CD4-positive, alpha-beta T cell treated with Interleukin-4 for 4 hours (primary cell): ENCODE results near the gene TRIP12.
"Not testable (repeated sequence)": the region's sequence is repeated elsewhere in the genome, so short reads cannot be mapped to it uniquely, and the experiment has no call there.

Source experiments
- DNase-seq: peaks from one replicate; pipeline ENCODE4 v3.0.0-alpha.2; 2020

Gene TRIP12

GRCh38 chr2:229752970-229753729 is 168.7 kb downstream of the TRIP12 start:
- DNase-seq: no peak

DNA sequence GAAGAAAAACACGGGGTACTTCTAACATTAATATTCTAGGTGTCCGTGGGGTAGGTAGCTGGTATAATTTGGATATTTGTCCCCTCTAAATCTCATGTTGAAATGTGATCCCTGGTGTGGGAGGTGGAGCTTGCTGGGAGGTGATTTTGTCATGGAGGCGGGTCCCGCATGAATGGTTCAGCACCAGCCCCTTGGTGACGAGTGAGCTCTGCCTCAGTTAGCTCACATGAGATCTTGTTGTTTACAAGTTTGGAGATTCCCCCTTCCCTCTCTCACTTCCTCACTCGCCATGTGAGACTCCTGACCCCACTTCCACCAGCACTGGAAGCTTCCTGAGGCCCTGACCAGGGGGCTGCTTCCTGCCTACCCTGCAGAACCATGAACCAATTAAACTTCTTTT is 172.0 kb downstream of the TRIP12 start:
- DNase-seq: no peak

GRCh38 chr2:229748950-229749349 is 172.9 kb downstream of the TRIP12 start:
- no peak for DNase-seq

DNA sequence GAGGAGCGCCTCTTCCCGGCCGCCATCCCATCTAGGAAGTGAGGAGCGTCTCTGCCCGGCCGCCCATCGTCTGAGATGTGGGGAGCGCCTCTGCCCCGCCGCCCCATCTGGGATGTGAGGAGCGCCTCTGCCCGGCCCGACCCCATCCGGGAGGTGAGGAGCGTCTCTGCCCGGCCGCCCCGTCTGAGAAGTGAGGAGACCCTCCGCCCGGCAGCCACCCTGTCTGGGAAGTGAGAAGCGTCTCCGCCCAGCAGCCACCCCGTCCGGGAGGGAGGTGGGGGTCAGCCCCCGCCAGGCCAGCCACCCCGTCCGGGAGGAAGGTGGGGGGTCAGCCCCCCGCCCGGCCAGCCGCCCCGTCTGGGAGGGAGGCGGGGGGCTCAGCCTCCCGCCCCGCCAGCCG is 179.1 kb downstream of the TRIP12 start:
- not testable (repeated sequence) for DNase-seq

DNA sequence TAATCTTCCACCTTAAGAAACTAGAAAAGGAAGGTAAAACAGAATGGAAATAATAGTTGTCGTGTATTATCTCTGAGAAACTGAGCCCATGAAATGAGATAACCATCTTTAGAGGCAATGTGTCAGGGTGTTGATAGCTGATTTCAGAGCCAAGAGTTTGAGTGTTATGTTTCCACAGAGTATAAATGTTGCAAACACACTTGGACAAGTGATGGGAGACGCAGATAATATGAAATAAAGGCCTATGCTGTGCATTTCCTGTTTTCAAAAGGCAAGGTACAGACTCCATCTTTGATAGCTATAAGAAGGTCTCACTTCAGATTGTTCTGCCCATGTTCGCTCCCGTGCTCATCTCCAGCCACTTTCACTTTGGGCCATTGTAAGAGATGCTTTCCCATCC is 181.5 kb downstream of the TRIP12 start:
- DNase-seq: no peak

DNA sequence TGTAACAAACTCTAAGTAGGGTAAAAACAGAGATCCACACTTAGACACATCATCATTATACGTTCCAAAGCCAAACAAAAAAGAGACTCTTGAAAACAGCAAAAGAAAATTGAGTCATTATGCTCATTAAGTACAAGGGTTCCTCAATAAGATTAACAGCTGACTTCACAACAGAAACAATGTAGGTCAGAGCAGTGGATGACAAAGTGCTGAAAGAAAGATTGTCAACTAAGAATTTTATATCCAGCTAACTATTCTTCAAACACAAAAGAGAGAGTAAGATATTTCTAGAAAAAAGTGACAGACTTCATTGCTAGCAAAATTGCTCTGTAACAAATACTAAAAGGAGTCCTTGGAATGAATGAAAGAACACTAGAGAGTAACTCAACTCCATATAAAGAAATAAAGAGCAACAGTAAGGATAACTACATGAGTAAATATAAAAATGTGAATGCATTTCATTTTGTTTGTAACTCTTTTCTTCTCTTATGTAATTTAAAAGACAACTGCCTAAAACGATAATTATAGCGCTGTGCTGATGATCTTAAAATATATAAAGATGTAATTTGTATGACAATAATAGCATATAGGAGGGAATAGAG is 183.7 kb downstream of the TRIP12 start:
- no peak for DNase-seq

GRCh38 chr2:229734410-229734809 is 187.4 kb downstream of the TRIP12 start:
- no peak for DNase-seq

DNA sequence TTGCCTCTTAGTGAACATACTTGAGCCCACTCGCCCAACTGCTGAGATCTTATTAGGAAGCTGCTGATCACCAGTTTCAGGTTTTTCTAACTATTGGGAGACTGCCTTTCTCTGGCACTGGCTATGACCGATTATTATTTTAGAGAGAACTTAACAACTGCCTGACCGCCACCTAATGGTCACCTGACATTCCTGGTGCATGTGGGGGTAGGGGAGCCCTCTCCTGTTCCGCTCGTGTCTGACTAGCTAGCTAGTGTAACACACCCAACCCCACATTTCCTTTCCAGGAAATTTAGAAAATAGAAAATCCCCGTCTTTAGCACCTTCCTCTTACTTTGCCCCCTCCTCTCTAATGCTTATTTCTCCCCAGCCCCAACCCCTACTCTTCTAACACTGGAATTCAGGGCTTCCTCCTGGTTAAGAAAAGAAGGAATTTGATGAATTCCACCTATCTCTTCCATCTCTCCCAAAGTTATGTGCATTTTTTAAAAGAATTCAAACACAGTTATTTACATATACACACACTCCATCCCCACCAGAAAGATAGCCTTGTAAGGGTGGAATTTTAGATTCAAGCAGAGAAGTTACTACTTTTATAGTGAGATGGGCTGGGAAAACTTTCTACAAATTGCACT is 188.1 kb downstream of the TRIP12 start:
- DNase-seq: no peak

GRCh38 chr2:229732897-229733296 is 188.9 kb downstream of the TRIP12 start:
- DNase-seq: no peak

DNA sequence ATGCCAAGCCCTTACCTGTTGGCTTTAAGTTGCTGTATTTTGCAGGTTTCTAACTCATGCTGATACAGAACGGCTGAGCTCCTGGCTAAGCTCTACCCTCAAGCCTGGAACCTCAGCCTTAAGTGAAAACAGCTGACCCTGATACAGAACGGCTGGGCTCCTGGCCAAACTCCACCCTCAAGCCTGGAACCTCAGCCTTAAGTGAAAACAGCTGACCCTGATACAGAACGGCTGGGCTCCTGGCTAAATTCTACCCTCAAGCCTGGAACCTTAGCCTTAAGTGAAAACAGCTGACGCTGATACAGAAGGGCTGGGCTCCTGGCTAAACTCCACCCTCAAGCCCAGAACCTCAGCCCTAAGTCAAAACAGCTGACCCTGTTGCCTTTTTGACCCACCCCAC is 189.9 kb downstream of the TRIP12 start:
- DNase-seq: no peak

- no peak for DNase-seq
Observed at GRCh38 chr2:229731363-229731762, 190.4 kb downstream of the TRIP12 start.

DNA sequence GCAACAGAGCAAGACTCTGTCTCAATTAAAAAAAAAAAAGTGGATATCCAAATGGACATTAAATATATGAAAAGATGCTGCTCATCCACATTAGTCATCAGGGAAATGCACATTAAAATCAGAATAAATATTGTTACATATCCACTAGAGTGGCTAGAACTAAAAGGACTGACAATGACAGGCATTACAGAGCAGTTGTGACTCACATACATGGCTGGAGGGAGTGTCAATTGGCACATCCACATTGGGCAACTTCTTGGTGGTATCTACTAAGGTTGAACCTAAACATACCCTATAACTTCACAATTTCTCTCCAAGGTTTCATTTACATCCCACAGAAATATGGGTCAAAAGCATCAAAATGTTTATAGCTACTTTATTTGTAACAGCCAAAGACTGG is 193.4 kb downstream of the TRIP12 start:
- DNase-seq: no peak

GRCh38 chr2:229726643-229727042 is 195.2 kb downstream of the TRIP12 start:
- DNase-seq: no peak

DNA sequence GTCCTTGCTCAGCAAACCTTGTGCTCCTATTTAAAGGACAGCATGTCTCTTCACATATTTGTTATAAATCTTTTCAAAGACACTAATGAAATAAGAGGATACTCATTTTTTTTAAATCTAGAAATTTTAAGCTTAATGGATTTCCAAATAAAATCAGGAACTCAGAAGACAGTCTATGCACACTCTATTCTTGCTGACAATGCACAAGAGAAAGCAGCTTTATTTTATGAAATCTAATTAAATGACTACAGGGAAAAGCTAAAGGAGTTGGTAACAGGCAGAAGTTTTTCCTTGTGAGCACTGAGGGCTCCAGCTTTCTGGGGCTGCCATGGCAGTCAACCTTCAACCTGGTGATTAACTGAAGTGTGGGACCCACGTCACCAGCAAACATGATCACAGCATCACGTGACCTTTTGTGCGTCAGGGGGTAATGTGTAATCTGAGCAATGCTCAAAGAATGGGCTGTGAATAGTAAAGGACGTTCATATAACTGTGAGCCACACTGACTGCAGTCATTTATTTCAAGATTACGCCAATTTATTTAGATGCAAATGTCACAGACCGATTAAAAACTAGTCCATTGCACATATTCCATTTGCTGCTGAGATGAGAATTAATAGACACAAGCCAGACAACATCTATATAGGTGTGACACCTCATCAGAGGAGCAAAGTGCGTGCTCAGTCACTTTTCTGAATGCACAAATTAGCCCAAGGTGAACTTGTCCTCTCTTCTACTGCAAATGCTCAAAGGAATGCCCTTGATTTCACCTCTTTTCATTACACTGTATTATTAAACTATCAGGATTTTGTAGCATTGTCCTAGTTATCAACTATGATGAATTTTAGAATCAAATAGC is 195.9 kb downstream of the TRIP12 start:
- DNase-seq: no peak

DNA sequence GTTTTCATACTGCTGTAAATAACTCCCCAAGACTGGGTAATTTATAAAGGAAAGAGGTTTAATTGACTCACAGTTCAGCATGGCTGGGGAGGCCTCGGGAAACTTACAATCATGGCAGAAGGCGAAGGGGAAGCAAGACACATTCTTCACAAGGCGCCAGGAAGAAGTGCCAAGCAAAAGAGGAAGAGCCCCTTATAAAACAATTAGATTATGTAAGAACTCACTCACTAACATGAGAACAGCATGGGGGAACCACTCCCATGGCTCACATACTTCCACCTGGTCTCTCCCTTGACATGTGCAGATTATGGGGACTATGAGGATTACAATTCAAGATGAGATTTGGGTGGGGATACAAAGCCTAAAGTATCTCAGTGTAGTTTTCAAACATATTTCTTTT is 198.6 kb downstream of the TRIP12 start:
- DNase-seq: not testable (repeated sequence)

- no peak for DNase-seq
Observed at GRCh38 chr2:229719926-229720647, 201.7 kb downstream of the TRIP12 start.

- DNase-seq: no peak
Observed at GRCh38 chr2:229718057-229718456, 203.8 kb downstream of the TRIP12 start.

- DNase-seq: peak; percentile 17
Observed at GRCh38 chr2:229715895-229716507, 205.8 kb downstream of the TRIP12 start.

- DNase-seq: peak; percentile 12
Observed at GRCh38 chr2:229714736-229715541, 206.9 kb downstream of the TRIP12 start.

- peak; percentile 2 for DNase-seq
Observed at GRCh38 chr2:229714080-229714735, 207.6 kb downstream of the TRIP12 start, which contains the start of gene DNER. DNER (minus strand) TSS chr2:229714555; CDS start chr2:229714423, 132 bp downstream.
